Heart right ventricle (tissue), 16 donors: ENCODE measurements around the gene PHACTR3. TPM values are rescaled to one million over a fixed set of nuclear protein-coding genes. Genes with fewer than 3 reads are reported as not detected.

ENCODE experiments used
- ATAC-seq, 8 donors: fragments of 200-7000 bp; cut with Tn5 transposase; one replicate each; pipeline ENCODE4 v1.9.1; 2020; ENCODE audit warnings: mild to moderate bottlenecking in 8 of 8, moderate library complexity in 8 of 8, moderate number of reproducible peaks in 1 of 8
- DNase-seq, 2 donors: peaks; one replicate each; pipeline ENCODE4 v3.0.0-alpha.2; 2020
- H3K27ac ChIP-seq, 10 donors: fragments of 200-600 bp; sonication (generic) in 2 of 10; one replicate each; pipeline versions ENCODE4 v1.5.0 to v1.8.0; 2020 to 2022; ENCODE audit warnings: mild to moderate bottlenecking in 3 of 10
- H3K27me3 ChIP-seq, 7 donors: fragments of 200-600 bp; one replicate each; pipeline ENCODE4 v1.8.0; 2021 to 2022; ENCODE audit warnings: mild to moderate bottlenecking in 2 of 7
- H3K36me3 ChIP-seq, 9 donors: fragments of 200-600 bp; sonication (generic) in 1 of 9; one replicate each; pipeline versions ENCODE4 v1.5.0 to v1.8.0; 2020 to 2022; ENCODE audit warnings: mild to moderate bottlenecking in 2 of 9
- H3K4me1 ChIP-seq, 9 donors: fragments of 200-600 bp; sonication (generic) in 1 of 9; one replicate each; pipeline versions ENCODE4 v1.5.0 to v1.8.0; 2020 to 2022; ENCODE audit warnings: mild to moderate bottlenecking in 4 of 9
- H3K4me3 ChIP-seq, 10 donors: fragments of 200-600 bp; sonication (generic) in 2 of 10; one replicate each; pipeline versions ENCODE4 v1.5.0 to v1.8.0; 2020 to 2022; ENCODE audit warnings: mild to moderate bottlenecking in 7 of 10, moderate library complexity in 2 of 10
- H3K9me3 ChIP-seq, 11 donors: fragments of 200-600 bp in 10 of 11; sonication (generic) in 2 of 11; one replicate each; pipeline versions ENCODE4 v1.5.0 to v1.8.0; 2013 to 2022; ENCODE audit warnings: mild to moderate bottlenecking in 2 of 11, control low read depth in 1 of 11, moderate library complexity in 1 of 11
- CTCF ChIP-seq, 9 donors: fragments of 200-600 bp; sonication (generic) in 2 of 9; IDR thresholded peaks; one replicate each; pipeline versions ENCODE4 v1.5.0 to v1.8.0; 2021 to 2022; ENCODE audit warnings: antibody characterized with exemption in 9 of 9, mild to moderate bottlenecking in 5 of 9, moderate library complexity in 1 of 9
- WGBS, 2 donors: extraction: QIAGEN DNeasy Blood & Tissue Kit; methylation state at CpG; one replicate each; pipeline ENCODE4 v1.1.7; 2013; ENCODE audit warnings: inconsistent platforms in 1 of 2; 5-methylcytosine and 5-hydroxymethylcytosine counted together
- intact Hi-C, 10 donors: fragments of 100-400 bp; cut with DNase I; formaldehyde crosslinking; loops; one replicate each; pipeline versions ENCODE4 v1.11.1 to v1.14.2; 2022
- polyA plus RNA-seq, 2 donors: library from polyadenylated mRNA; stranded (reverse); fragments of 200-250 nt; gene quantifications; one replicate each; pipeline ENCODE4 v1.2.3, GENCODE V29; 2013
- total RNA-seq, 10 donors: library from RNA; stranded (reverse); fragmentation: NEBNext Ultra II Directional in 3 of 10; extraction: Animal tissue kit (Norgen Biotek cat#: 25700) in 3 of 10; gene quantifications; one replicate each; pipeline versions ENCODE4 v1.2.1 to v1.2.4, GENCODE V29; 2021 to 2023
- donor health status: Arrhythmogenic right ventricular cardiomyopathy.
- donor health status: ischemic (EF 13 %, LVEDD 7.1; RV severe dilation, severe dysfunction).
- donor health status: healthy with polysubstance abuse.
- donor health status: DM: no; HTN: yes; CAD: no.
- donor health status: DM: no; HTN: no; CAD: no.
- donor health status: ischemic (EF 25% LVEDD 6.9; RV normal size, moderate dysfunction).
- donor health status: ischemic (EF 25% LVEDD 5.7; RV mildly dilated, moderate dysfunction).
- donor health status: healthy.
- donor health status: DM: yes; HTN: yes; CAD: no.
- donor health status: Ischemic cardiomyopathy.
- donor health status: ischemic (EF 35%, LVEDD 5.7; RV mildly dilated, moderate dysfunction).
- donor health status: nonischemic (EF 11% LVEDD 7.7; RV severe dilation, severe dysfunction).
- donor health status: DM: yes; HTN: yes; CAD: no.
- donor health status: PGD.
- donor health status: ischemic (EF 29% LVEDD 5.4; RV normal size, mild dysfunction).
- donor health status: nonischemic (EF 23%, LVEDD 6.1; RV moderate dilation, normal function).

PHACTR3 gene
- total and polyA plus RNA-seq, 12 donors, result 0.51 to 24.1 (median 3.7) TPM

- WGBS, 2 donors, result 3 to 4% methylated on average over 16 of the region's 16 CpGs
- Histone ChIP-seq H3K4me3 (peak overlapping the region in 8 of 10 donors; percentile 7 to 45 (median 38)), H3K27me3 (peaks cover 0 to 7% (median 0%) of the 10 kb centered on the region in 7 donors), H3K4me1 (peaks cover 6 to 68% (median 44%) of the 10 kb centered on the region in 9 donors), H3K27ac (peak overlapping the region in 7 of 10 donors; percentile 31 to 67 (median 38)), H3K9me3 (no peaks in the 10 kb centered on the region), H3K36me3 (no peaks in the 10 kb centered on the region)
- intact Hi-C loops, result loop anchor here in 2 of 10 donors (10.0 kb wide), 2 partner anchors 51 to 251 kb away; no protein-coding TSS in a partner anchor
- peak; percentile 36 to 40 for DNase-seq
- TF ChIP-seq CTCF (IDR thresholded peaks at IDR 0.05), result no peak
- peak; percentile 54 to 81 (median 74) for ATAC-seq
Measured at GRCh38 chr20:59835448-59836395, 231.4 kb downstream of the PHACTR3 start.

DNA sequence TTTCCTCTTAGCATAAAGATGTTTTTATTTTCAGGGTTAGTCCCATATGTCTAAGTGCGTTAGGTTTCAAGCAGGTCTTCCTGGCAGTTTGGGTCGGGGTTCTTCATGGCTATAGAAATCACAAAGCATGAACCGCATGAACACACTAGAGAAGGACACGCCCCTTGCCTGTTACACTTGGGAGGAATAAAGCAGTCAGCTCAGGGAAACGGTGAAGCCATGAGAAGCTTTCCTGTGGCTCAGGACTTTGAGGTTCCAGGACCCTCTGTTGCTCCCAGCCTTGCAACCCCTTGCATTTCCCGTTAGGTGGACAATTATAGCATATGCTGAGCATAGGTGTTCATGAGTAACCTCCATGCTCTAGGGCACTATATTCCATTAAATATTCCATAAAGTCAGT is 232.4 kb downstream of the PHACTR3 start:
- Histone ChIP-seq H3K4me1 (peaks cover 3 to 58% (median 34%) of the 10 kb centered on the region in 9 donors), H3K27me3 (peaks cover 0 to 7% (median 0%) of the 10 kb centered on the region in 7 donors), H3K9me3 (no peaks in the 10 kb centered on the region), H3K4me3 (peak overlapping the region in 7 of 10 donors; percentile 19 to 45 (median 39)), H3K36me3 (no peaks in the 10 kb centered on the region), H3K27ac (peak overlapping the region in 3 of 10 donors; percentile 2 to 61 (median 54))
- DNase-seq (no peak), ATAC-seq (peak in 2 of 8 donors; percentile 32 to 43)
- intact Hi-C loops, result loop anchor here in 2 of 10 donors (10.0 kb wide), 2 partner anchors 52 to 252 kb away; no protein-coding TSS in a partner anchor
- WGBS, 2 donors, result 32 to 39% methylated on average over 6 of the region's 6 CpGs
- no peak for TF ChIP-seq CTCF (IDR thresholded peaks at IDR 0.05)

GRCh38 chr20:59837623-59838394 is 233.5 kb downstream of the PHACTR3 start:
- intact Hi-C loops, result loop anchor here in 2 of 10 donors (10.0 kb wide), 2 partner anchors 53 to 253 kb away; no protein-coding TSS in a partner anchor
- no peaks in the 10 kb centered on the region for H3K36me3 ChIP-seq
- peaks cover 0 to 7% (median 0%) of the 10 kb centered on the region in 7 donors for H3K27me3 ChIP-seq
- DNase-seq (no peak), ATAC-seq (peak in 1 of 8 donors; percentile 31)
- 51 to 62% methylated on average over 4 of the region's 4 CpGs for WGBS, 2 donors
- peaks cover 3 to 53% (median 28%) of the 10 kb centered on the region in 9 donors for H3K4me1 ChIP-seq
- H3K27ac ChIP-seq, result peak overlapping the region in 2 of 10 donors; percentile 42 to 81
- peak overlapping the region in 2 of 10 donors; percentile 14 to 37 for H3K4me3 ChIP-seq
- no peaks in the 10 kb centered on the region for H3K9me3 ChIP-seq
- TF ChIP-seq CTCF (IDR thresholded peaks at IDR 0.05), result no peak
